Coronary artery (tissue), 2 donors: ENCODE data around the gene NXPH4.

Source experiments
- DNase-seq: peaks from one replicate; pipeline ENCODE4 v3.0.0-alpha.2; 2017; ENCODE audit warnings: low spot score
- H3K27ac ChIP-seq, 2 donors: fragments of 200-600 bp; sonication (generic); one replicate each; pipeline ENCODE4 v1.5.1; 2016 to 2019
- H3K4me3 ChIP-seq: fragments of 200-600 bp; sonication (generic); 2 replicates; pipeline ENCODE4 v1.5.1; 2016; ENCODE audit warnings: mild to moderate bottlenecking, moderate library complexity
- TF ChIP-seq, protein P1 (sequence below): fragments of 200-600 bp; sonication (generic); IDR thresholded peaks from one replicate; pipeline ENCODE4 v1.5.1; 2019; ENCODE audit warnings: antibody characterized with exemption

Gene NXPH4

GRCh38 chr12:57177354-57177753 is 39.2 kb upstream of the NXPH4 start:
- no peak for DNase-seq
- TF ChIP-seq, protein P1, sequence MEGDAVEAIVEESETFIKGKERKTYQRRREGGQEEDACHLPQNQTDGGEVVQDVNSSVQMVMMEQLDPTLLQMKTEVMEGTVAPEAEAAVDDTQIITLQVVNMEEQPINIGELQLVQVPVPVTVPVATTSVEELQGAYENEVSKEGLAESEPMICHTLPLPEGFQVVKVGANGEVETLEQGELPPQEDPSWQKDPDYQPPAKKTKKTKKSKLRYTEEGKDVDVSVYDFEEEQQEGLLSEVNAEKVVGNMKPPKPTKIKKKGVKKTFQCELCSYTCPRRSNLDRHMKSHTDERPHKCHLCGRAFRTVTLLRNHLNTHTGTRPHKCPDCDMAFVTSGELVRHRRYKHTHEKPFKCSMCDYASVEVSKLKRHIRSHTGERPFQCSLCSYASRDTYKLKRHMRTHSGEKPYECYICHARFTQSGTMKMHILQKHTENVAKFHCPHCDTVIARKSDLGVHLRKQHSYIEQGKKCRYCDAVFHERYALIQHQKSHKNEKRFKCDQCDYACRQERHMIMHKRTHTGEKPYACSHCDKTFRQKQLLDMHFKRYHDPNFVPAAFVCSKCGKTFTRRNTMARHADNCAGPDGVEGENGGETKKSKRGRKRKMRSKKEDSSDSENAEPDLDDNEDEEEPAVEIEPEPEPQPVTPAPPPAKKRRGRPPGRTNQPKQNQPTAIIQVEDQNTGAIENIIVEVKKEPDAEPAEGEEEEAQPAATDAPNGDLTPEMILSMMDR: no peak
- H3K4me3 ChIP-seq: no peak overlapping the region
- H3K27ac ChIP-seq: no peak overlapping the region

DNA sequence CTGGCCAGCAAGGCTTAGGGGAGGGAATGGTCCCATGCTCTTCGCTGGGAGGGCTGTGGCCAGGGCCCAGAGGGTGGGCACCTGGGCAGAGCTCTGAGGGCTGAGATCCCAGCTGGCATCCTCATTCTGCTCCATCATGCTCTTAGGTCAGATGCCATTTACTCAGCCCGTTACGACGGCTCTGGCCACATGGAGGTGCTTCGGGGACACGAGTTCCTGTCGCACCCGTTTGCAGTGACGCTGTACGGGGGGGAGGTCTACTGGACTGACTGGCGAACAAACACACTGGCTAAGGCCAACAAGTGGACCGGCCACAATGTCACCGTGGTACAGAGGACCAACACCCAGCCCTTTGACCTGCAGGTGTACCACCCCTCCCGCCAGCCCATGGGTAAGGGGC is 38.4 kb upstream of the NXPH4 start:
- H3K27ac ChIP-seq: no peak overlapping the region
- DNase-seq: no peak
- no peak overlapping the region for H3K4me3 ChIP-seq
- TF ChIP-seq, protein P1: no peak

GRCh38 chr12:57179331-57180086 is 37.1 kb upstream of the NXPH4 start:
- TF ChIP-seq, protein P1: no peak
- H3K4me3 ChIP-seq: no peak overlapping the region
- no peak overlapping the region for H3K27ac ChIP-seq
- DNase-seq: no peak

DNA sequence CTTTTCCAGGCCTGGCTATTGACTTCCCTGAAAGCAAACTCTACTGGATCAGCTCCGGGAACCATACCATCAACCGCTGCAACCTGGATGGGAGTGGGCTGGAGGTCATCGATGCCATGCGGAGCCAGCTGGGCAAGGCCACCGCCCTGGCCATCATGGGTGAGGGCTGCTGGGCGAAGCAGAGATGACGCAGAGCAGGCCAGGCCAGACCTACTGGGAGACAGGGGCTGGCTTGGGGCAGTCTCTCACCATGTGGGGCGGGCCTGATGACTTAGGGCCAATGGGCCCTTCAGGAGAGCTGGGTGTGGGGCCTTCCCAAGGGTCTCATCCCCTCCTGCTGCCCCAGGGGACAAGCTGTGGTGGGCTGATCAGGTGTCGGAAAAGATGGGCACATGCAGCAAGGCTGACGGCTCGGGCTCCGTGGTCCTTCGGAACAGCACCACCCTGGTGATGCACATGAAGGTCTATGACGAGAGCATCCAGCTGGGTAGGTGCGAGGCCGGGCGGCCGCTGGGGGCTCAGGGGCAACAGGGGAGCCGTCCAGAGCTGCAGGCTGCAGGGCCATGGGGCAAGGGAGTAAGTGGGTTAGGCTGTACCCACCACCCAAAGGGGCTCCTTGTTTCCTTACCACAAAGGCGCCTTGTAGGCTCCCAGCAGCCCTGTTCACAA is 36.1 kb upstream of the NXPH4 start:
- Histone ChIP-seq H3K4me3 (no peak overlapping the region), H3K27ac (peak overlapping the region in 1 of 2 donors; percentile 2)
- no peak for DNase-seq
- TF ChIP-seq, protein P1: no peak

GRCh38 chr12:57181072-57181471 is 35.5 kb upstream of the NXPH4 start:
- no peak for DNase-seq
- Histone ChIP-seq H3K27ac (no peak overlapping the region), H3K4me3 (no peak overlapping the region)
- TF ChIP-seq, protein P1: no peak

DNA sequence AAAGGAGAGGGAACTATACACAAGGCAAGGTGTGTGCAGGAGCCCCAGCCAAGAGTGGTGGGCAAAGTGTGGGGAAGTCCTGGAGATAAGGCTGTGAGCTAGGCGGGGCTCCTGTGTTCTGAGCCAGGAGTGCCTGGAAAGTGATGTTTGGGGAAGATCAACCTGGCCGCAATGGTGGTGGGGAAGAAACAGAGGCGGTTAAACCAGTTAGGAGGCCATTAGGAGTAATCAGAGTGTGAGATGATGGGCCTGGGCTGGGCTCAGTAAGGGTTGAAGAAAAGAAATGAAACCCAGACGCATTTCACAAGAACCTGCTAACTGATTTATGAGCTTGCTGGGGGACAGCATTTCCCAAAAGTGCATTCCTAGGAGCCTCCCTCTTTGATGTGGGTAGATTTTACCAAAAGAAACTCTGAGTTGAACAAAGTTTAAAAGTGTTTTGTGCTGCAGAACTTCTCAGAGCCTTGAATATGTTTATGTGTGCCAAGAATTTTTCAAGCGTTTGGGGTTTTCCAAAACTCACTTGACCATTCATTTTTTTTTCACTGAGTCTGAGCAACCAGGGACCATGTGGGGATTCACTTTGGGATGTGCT is 34.9 kb upstream of the NXPH4 start:
- no peak for DNase-seq
- TF ChIP-seq, protein P1: no peak
- no peak overlapping the region for H3K27ac ChIP-seq
- no peak overlapping the region for H3K4me3 ChIP-seq
